SU-DHL-6 (cell line): Measurements from ENCODE around the gene HOXA3.
A peak's percentile ranks its signal among the peaks of the same experiment; 100 is the strongest.

Source experiments
- H2AFZ ChIP-seq: fragments of 200-600 bp; sonication (generic); 2 replicates; pipeline ENCODE4 v1.6.1; 2014; ENCODE audit warnings: low read depth, mild to moderate bottlenecking, moderate library complexity, mixed read lengths, antibody characterized with exemption, low read length; ENCODE audit not compliant: severe bottlenecking
- H3F3A ChIP-seq: fragments of 200-600 bp; shearing (Covaris generic); 2 replicates; pipeline ENCODE4 v1.6.0; 2016; ENCODE audit warnings: antibody characterized with exemption, mild to moderate bottlenecking; ENCODE audit not compliant: insufficient read depth
- H3K27ac ChIP-seq: fragments of 200-600 bp; sonication (generic); 2 replicates; pipeline ENCODE4 v1.5.1; 2016; ENCODE audit warnings: low read depth, mild to moderate bottlenecking, low read length, moderate library complexity, mixed read lengths
- H3K27me3 ChIP-seq: fragments of 200-600 bp; sonication (generic), shearing (Covaris generic); 2 replicates; pipeline ENCODE4 v1.6.0; 2014; ENCODE audit warnings: mild to moderate bottlenecking, low read length
- H3K36me3 ChIP-seq: fragments of 200-600 bp; sonication (generic); 2 replicates; pipeline ENCODE4 v1.6.1; 2014; ENCODE audit warnings: mild to moderate bottlenecking, low read length, mixed read lengths
- H3K4me2 ChIP-seq: fragments of 300-600, 200-600 bp; shearing (Covaris generic), sonication (generic); 2 replicates; pipeline ENCODE4 v1.6.0; 2014; ENCODE audit warnings: low read length, low read depth, mild to moderate bottlenecking; ENCODE audit not compliant: poor library complexity, severe bottlenecking
- H3K4me3 ChIP-seq: fragments of 200-600 bp; sonication (generic); 2 replicates; pipeline ENCODE4 v1.5.1; 2014; ENCODE audit warnings: antibody characterized with exemption, low read length, mild to moderate bottlenecking, mixed read lengths; ENCODE audit not compliant: insufficient read depth, poor library complexity, severe bottlenecking
- H3K79me2 ChIP-seq: fragments of 200-600 bp; sonication (generic); 2 replicates; pipeline ENCODE4 v1.6.1; 2014; ENCODE audit warnings: mild to moderate bottlenecking, low read length, moderate library complexity; ENCODE audit not compliant: insufficient read depth
- H3K9ac ChIP-seq: fragments of 200-600 bp; sonication (generic); 2 replicates; pipeline ENCODE4 v1.7.0; 2014; ENCODE audit warnings: mild to moderate bottlenecking, low read length
- H3K9me2 ChIP-seq: fragments of 200-600 bp; sonication (generic); replicated peaks from 2 replicates; pipeline ENCODE4 v1.6.1; 2014; ENCODE audit warnings: low read length; ENCODE audit not compliant: insufficient read depth
- H3K9me3 ChIP-seq: fragments of 200-600 bp; sonication (generic); 2 replicates; pipeline ENCODE4 v1.6.1; 2014; ENCODE audit warnings: low read length, mixed read lengths; ENCODE audit not compliant: insufficient read depth
- H4K20me1 ChIP-seq: fragments of 200-600 bp; sonication (generic); 2 replicates; pipeline ENCODE4 v1.6.1; 2014; ENCODE audit warnings: low read depth, mild to moderate bottlenecking, antibody characterized with exemption, low read length, moderate library complexity, mixed read lengths
- CTCF ChIP-seq: fragments of 200-600 bp; sonication (generic); IDR thresholded peaks from one replicate; pipeline ENCODE4 v1.5.1; 2017; ENCODE audit warnings: antibody characterized with exemption, mild to moderate bottlenecking, low read length, moderate library complexity; ENCODE audit not compliant: insufficient read depth, poor library complexity, severe bottlenecking
- EZH2phosphoT487 ChIP-seq: fragments of 200-600 bp; sonication (generic), shearing (Covaris generic); conservative IDR thresholded peaks from 2 replicates; pipeline ENCODE4 v1.6.1; 2018; ENCODE audit warnings: mild to moderate bottlenecking, antibody characterized with exemption, low read length, moderate library complexity, mixed read lengths

Gene HOXA3

DNA sequence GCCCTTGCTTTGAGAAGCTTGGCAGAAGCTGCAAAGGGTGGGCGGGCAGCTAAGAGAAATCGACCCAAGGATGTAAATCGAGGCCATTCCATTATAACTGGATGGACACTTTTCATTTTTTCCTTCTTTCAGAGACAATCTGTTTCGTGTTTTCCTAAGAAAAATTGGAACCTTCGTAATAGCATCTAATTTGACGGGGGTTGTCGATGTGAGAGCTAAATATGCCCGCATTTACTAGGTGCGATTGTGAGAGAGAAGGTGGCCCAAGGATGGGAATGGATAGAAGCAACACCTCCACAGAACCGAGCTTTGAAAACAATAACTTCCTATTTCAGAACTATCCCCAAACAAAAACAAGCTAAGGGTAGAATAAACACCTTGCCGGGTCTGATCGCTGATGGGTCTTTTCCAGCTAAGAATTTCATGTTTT is 21.0 kb downstream of the HOXA3 start:
- peak overlapping the region; percentile 82 for H3K4me3 ChIP-seq
- H3K9me3 ChIP-seq: no peaks in the 10 kb centered on the region
- H3K27ac ChIP-seq: peak overlapping the region; percentile 66; the same call in 1 of the 2 replicates
- no peaks in the 10 kb centered on the region for H3K27me3 ChIP-seq
- H3K4me2 ChIP-seq: peak overlapping the region; percentile 65
- H4K20me1 ChIP-seq: no peaks in the 10 kb centered on the region
- H3K36me3 ChIP-seq: no peaks in the 10 kb centered on the region
- no peaks in the 10 kb centered on the region for H3K79me2 ChIP-seq
- H3F3A ChIP-seq: peaks cover 7% of the 10 kb centered on the region; the same call in 1 of the 2 replicates
- peak overlapping the region; percentile 84 for H3K9ac ChIP-seq
- TF ChIP-seq CTCF: no peak
- no peak for TF ChIP-seq EZH2phosphoT487
- peak overlapping the region; percentile 95 for H2AFZ ChIP-seq
- H3K9me2 ChIP-seq: no peaks in the 10 kb centered on the region

GRCh38 chr7:27130540-27131389 is 21.6 kb downstream of the HOXA3 start, which contains the start of gene HOXA4:
HOXA4 (minus strand) TSS chr7:27130757; CDS start chr7:27130733, 24 bp downstream.
- H3K9ac ChIP-seq: peak within 1 kb of the TSS; percentile 84
- no peaks in the 10 kb centered on the region for H3K9me3 ChIP-seq
- peak within 1 kb of the TSS; percentile 86 for H3K27ac ChIP-seq
- no peaks in the 10 kb centered on the region for H4K20me1 ChIP-seq
- peak within 1 kb of the TSS; percentile 95 for H2AFZ ChIP-seq
- no peaks in the 10 kb centered on the region for H3K36me3 ChIP-seq
- H3K79me2 ChIP-seq: no peaks in the 10 kb centered on the region
- peak within 1 kb of the TSS; percentile 82 for H3K4me3 ChIP-seq
- TF ChIP-seq CTCF (no peak), EZH2phosphoT487 (no peak)
- H3K4me2 ChIP-seq: peak within 1 kb of the TSS; percentile 65
- H3K27me3 ChIP-seq: no peaks in the 10 kb centered on the region
- H3K9me2 ChIP-seq: no peaks in the 10 kb centered on the region
- peaks cover 7% of the 10 kb centered on the region; the same call in 1 of the 2 replicates for H3F3A ChIP-seq

DNA sequence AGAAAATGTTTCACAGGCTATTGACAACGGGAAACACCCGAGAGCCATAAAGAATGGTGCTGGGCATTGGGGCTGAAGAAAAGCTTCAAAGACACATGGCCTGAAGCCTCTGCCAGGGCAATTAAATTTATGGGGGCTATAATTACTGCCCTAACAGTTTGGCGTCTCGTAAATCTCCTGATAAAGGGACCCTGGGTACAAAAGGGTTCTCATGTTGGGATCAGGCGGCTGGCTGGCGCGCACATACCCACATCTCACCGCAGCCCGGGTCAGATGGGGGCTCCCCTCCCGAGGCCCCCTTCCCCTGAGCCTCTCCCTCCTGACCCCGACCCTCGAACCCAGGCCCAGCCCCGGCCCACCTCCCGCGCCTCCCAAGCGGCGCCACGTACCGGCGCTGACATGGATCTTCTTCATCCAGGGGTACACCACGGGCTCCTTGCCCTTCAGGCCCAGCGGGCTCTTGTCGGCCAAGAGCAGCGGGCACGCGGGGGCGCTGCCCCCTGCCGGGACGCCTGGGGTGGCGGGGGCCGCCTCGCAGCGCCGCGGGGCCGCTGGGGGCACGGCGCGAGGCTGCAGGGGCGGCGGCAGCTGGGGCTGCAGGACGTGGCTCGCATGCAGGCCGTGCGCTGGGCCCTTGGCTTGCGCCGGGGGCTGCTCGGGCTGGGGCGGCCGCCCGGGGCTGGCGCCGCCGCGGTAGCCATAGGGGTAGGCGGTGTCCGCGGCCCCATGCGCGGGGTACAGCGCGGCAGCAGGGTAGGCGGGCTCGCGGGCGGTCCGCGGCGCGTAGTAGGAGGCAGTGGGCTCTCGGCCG is 22.4 kb downstream of the HOXA3 start:
- Histone ChIP-seq H4K20me1 (no peaks in the 10 kb centered on the region), H3K27ac (peak overlapping the region; percentile 86), H3K36me3 (no peaks in the 10 kb centered on the region), H3K4me3 (peak overlapping the region; percentile 82), H3K4me2 (peak overlapping the region; percentile 65), H2AFZ (peak overlapping the region; percentile 74), H3K79me2 (no peaks in the 10 kb centered on the region), H3F3A (peaks cover 7% of the 10 kb centered on the region; the same call in 1 of the 2 replicates), H3K27me3 (no peaks in the 10 kb centered on the region), H3K9ac (peak overlapping the region; percentile 84), H3K9me2 (no peaks in the 10 kb centered on the region), H3K9me3 (no peaks in the 10 kb centered on the region)
- peak; percentile 58 for TF ChIP-seq CTCF
- no peak for TF ChIP-seq EZH2phosphoT487
